ENCODE results near the gene COL23A1. TPM values are rescaled to one million over a fixed set of nuclear protein-coding genes. Genes with fewer than 3 reads are reported as not detected.

Gene COL23A1
- polyA plus RNA-seq, 1 donor (not counting 4 experiments of a cell fraction or from before 2014, with no cell fraction given), result not detected

- no peaks in the 10 kb centered on the region for H3K36me3 ChIP-seq (ENCODE audit: control insufficient read depth in 2 of 2, extremely low read depth in 1 of 2, insufficient read depth in 2 of 2, low read length in 2 of 2)
- no peak overlapping the region for H2AFZ ChIP-seq (ENCODE audit: control insufficient read depth, low read length)
- no peaks in the 10 kb centered on the region for H3K4me1 ChIP-seq (ENCODE audit: control insufficient read depth, extremely low read depth, insufficient read depth, low read length)
- no peaks in the 10 kb centered on the region for H4K20me1 ChIP-seq (ENCODE audit: control insufficient read depth, extremely low read depth, insufficient read depth, low read length)
- H3K27me3 ChIP-seq (ENCODE audit: control insufficient read depth, extremely low read depth, insufficient read depth, low read length), result peaks cover 11% of the 10 kb centered on the region
- H3K9me3 ChIP-seq (ENCODE audit: control insufficient read depth, low read depth, low read length), result peaks cover 3% of the 10 kb centered on the region
- no peak overlapping the region for H3K4me2 ChIP-seq (ENCODE audit: control insufficient read depth, extremely low read depth, insufficient read depth, low read depth, low read length)
- no peak overlapping the region for H3K9ac ChIP-seq (ENCODE audit: control insufficient read depth, extremely low read depth, insufficient read depth, low read length)
- no peak overlapping the region for H3K27ac ChIP-seq (ENCODE audit: control insufficient read depth, insufficient read depth, low read length)
- no peaks in the 10 kb centered on the region for H3K9me1 ChIP-seq (ENCODE audit: control insufficient read depth, extremely low read depth, insufficient read depth, low read length)
- H3K4me3 ChIP-seq (ENCODE audit: control insufficient read depth in 2 of 3, extremely low read depth in 1 of 3, insufficient read depth in 2 of 3, low read depth in 1 of 3, low read length in 3 of 3), result no peak overlapping the region
- no peak for TF ChIP-seq EZH2 (IDR thresholded peaks at IDR 0.05; ENCODE audit: low read length)
- TF ChIP-seq CTCF (optimal IDR thresholded peaks at IDR 0.05 in 1 of 3, IDR thresholded peaks at IDR 0.05 in 1 of 3, conservative IDR thresholded peaks at IDR 0.05 in 1 of 3; ENCODE audit: extremely low read depth in 1 of 3, insufficient read depth in 2 of 3, low read length in 3 of 3), result no peak
- FAIRE-seq (no peak), DNase-seq (ENCODE audit: low read depth, low spot score) (no peak)
- dilution Hi-C loops (cut with MboI; ENCODE audit: extremely low pct_ligation_motif_present, low sequenced_read_pairs), result no loop called here
- H3K79me2 ChIP-seq (ENCODE audit: control insufficient read depth, insufficient read depth, low read length), result no peaks in the 10 kb centered on the region
These were observed 6.9 kb downstream of the COL23A1 start for GRCh38 chr5:178583279-178583678.

GRCh38 chr5:178582291-178582690 lies 7.9 kb downstream of the COL23A1 start:
- no peak for TF ChIP-seq EZH2 (IDR thresholded peaks at IDR 0.05; ENCODE audit: low read length)
- TF ChIP-seq CTCF (optimal IDR thresholded peaks at IDR 0.05 in 1 of 3, IDR thresholded peaks at IDR 0.05 in 1 of 3, conservative IDR thresholded peaks at IDR 0.05 in 1 of 3; ENCODE audit: extremely low read depth in 1 of 3, insufficient read depth in 2 of 3, low read length in 3 of 3), result no peak
- no peaks in the 10 kb centered on the region for H4K20me1 ChIP-seq (ENCODE audit: control insufficient read depth, extremely low read depth, insufficient read depth, low read length)
- H3K27me3 ChIP-seq (ENCODE audit: control insufficient read depth, extremely low read depth, insufficient read depth, low read length), result peaks cover 5% of the 10 kb centered on the region
- no peak overlapping the region for H3K4me3 ChIP-seq (ENCODE audit: control insufficient read depth in 2 of 3, extremely low read depth in 1 of 3, insufficient read depth in 2 of 3, low read depth in 1 of 3, low read length in 3 of 3)
- H3K9ac ChIP-seq (ENCODE audit: control insufficient read depth, extremely low read depth, insufficient read depth, low read length), result no peak overlapping the region
- H3K9me3 ChIP-seq (ENCODE audit: control insufficient read depth, low read depth, low read length), result peaks cover 3% of the 10 kb centered on the region
- no peaks in the 10 kb centered on the region for H3K9me1 ChIP-seq (ENCODE audit: control insufficient read depth, extremely low read depth, insufficient read depth, low read length)
- no peak overlapping the region for H3K4me2 ChIP-seq (ENCODE audit: control insufficient read depth, extremely low read depth, insufficient read depth, low read depth, low read length)
- H3K27ac ChIP-seq (ENCODE audit: control insufficient read depth, insufficient read depth, low read length), result no peak overlapping the region
- dilution Hi-C loops (cut with MboI; ENCODE audit: extremely low pct_ligation_motif_present, low sequenced_read_pairs), result no loop called here
- no peaks in the 10 kb centered on the region for H3K4me1 ChIP-seq (ENCODE audit: control insufficient read depth, extremely low read depth, insufficient read depth, low read length)
- no peak overlapping the region for H2AFZ ChIP-seq (ENCODE audit: control insufficient read depth, low read length)
- H3K79me2 ChIP-seq (ENCODE audit: control insufficient read depth, insufficient read depth, low read length), result no peaks in the 10 kb centered on the region
- FAIRE-seq, result no peak
- no peak for DNase-seq (ENCODE audit: low read depth, low spot score)
- no peaks in the 10 kb centered on the region for H3K36me3 ChIP-seq (ENCODE audit: control insufficient read depth in 2 of 2, extremely low read depth in 1 of 2, insufficient read depth in 2 of 2, low read length in 2 of 2)
